Hematopoietic multipotent progenitor cell treated with erythropoietin and hydrocortisone succinate and interleukin-3 and kit ligand, for 4 days (in vitro differentiated cells): ENCODE measurements around the gene GNAI3.

Experiments used
- DNase-seq: peaks from one replicate; pipeline ENCODE4 v3.0.0-alpha.2; 2015

The GNAI3 gene

DNA sequence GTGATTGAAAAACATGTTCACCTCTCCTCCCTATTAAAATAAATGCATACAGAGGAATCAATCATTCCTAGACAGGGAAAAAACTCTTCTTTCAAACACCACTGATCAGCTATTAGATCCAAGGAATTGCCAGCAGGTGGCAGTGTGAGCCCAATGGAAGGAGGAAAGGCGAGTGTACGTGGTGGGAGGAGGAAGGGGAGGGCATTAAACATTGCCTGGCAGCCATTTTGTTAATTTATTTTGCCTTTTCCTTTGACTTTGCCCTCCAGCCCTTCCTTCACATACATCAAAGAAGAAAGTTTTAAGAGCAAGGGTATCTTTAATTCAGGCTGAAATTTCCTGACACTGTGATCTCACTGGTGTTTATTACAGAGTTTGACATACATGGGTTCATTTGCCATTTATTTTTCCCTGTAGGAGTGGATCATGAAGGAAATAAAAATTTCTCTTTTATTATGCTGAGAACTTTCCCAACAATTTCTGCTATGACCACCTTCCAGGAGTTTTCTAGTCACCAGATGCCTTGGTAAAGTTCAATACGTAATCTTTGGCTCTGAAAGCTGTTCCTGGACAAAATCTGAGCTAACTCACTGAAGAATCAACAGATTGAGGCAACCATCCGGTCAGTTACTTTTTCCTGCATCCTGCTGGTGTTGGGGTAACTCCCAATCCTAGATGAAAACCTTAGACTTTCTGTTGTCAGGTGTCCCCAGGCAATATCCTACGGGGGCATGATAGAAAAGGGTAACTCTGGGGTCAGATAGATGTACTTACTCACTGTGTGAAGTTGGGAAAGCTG is 1.9 kb upstream of the GNAI3 start:
- peak; percentile 96 for DNase-seq

DNA sequence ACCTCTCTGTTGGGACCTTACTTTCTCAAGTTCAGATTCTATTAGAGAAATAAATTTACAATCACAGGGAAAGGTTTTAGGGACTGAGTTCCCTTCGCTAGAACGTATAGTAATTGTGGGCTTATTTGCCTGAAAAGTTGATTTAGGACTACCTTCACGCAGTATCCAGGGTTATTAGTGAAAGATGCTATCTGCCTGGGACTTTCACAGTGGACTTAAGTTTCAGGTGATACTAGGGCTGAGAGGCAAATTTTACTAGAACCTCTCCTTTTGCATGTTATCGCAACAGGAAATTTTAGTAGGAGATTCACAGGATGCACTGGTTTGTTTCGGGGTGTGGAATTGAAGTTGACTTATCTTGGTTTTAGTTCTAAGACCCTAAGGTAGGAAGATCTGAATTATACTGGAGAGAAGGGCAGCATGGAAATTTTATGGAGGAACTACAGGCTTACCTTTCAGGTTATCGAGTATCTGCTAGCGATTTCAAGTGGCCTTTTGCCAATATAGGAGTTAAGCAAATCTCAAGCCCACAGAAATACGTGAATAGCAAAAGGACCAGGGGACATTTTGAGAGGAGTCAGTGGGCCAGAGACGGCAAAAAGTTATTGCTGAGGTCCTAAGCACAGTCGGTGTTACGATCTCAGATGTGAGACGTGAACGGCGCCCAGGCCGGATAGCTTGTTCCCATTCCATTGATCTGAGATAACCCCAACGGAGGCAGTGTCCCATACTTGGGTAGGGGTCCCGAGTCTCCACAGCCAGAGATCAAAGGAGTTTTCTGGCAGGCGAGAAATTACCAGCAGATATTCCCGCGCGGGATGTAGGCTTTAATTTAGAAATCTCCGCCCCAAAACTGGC is 723 bp upstream of the GNAI3 start:
- peak; percentile 45 for DNase-seq

DNA sequence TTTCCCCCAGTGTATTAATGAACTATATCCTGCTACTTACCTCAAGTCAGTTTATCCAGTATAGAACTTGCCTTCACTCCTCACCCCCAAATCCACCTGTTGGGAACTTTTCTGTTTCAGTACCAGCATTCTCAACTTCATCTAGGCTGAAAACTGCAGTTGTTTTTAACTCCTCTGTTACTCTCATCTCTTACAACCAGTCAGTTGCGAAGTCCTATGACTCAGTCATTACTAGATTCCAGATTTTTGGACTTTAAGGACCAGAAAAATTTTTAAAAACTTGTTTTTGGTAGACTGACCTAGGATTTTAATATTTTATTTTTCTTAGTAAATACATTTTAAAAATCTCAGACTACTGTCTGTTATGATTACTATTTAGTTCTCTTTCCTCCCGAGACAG is 8.1 kb downstream of the GNAI3 start:
- no peak for DNase-seq

DNA sequence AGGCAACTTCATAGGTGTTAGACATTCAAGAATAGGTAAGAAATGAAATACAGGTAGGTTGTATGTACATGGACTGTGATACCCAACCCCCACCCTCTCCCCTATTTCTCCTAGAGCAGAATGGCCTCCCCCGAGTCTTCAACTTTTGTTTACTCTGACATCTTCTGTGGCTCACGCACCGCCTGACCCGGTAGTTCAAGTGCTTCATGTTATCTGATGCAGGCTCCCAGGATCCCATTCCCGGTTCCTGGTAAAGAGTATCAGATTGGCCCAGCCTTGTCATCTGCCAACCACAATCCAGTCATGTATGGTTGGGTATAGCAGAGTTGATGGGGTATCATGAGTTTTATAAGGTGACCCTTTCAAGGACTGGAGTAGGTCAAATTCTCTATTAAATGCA is 9.1 kb downstream of the GNAI3 start:
- no peak for DNase-seq

DNA sequence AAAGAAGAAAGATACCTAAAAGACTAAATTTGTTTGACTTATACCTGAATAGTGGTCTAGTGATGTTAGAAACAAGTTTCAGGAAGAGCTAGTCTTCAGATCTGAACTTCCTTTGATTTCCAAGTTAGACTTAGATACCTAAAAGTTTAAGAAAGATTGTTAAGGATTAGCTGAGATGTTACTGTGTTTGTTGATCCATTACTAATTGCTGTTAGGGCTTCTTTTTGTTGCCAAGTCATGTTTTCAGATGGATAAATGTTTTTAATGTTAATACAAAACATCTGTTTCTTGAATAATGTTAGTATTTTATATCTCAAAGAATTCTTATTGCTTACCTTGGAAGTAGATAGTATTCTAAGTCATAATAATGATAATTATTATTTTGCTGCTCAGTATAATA is 11.6 kb downstream of the GNAI3 start:
- DNase-seq, result no peak

DNA sequence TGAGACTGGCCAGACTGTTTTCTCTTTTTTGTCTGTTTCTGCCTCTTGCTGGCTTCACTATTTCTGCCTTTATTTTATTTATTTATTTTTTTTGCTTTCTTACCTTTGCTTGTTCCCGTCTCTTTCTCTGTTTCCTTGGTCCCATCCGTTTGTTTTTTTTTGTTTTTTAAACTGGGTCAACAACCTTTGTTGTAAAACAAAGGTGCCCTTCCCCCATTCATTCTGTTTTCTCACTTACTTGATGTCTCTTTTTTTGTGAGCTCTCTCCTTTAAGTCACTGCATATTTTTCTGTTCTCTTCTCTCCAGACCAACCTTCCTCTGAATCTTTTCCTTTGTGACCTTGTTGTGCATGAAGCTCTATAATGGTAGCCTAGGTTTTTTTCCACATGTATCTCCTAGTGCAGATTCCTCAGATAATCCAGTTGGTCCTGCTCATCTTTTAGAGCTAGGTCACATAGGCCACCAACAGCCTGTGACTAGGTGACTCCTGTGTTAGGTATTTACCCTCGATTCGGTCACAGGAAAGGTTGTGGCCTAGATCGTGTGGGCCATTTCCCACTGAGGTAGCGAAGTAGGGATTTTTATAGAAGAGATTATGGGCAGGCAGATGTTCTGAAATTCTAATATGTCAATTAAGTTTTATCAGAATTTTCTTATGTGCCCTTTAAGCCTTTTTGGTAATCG is 15.9 kb downstream of the GNAI3 start:
- no peak for DNase-seq

DNA sequence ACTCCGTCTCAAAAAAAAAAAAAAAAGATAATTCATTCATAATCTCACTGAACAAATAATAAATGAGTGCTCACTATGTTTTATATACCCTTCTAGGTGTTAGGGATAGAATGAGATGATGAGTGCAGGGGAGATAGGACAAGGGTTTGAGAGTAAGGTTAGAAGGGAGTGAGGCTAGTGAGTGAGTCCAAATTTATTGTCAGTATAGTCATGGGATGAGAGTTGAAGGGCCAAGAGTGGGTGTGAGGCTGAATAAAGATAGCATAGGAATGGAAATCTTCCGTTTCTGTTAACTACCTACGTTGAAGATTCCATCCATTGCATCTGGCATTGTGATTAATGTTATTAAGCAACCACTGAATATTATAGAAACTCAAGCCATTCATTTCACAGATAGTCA is 16.8 kb downstream of the GNAI3 start:
- no peak for DNase-seq

DNA sequence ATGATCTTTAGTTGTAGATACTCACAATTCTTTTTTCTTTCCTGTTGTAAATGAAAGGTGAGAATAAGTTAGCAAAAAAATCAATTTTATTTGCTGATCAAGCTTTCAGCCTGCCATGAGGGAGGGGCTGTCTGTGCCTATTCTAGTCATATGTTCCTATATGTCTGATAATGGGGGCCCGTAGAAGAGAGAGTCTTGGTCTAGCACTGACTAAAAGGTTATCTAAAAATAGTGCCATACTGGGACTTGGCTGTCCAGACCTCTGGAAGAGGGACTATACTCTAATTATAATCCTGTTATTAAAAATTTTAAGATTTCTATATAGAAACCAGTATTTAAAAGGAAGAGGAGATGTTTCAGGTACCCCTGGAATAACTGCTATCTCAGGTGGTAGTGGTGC is 18.6 kb downstream of the GNAI3 start:
- no peak for DNase-seq

DNA sequence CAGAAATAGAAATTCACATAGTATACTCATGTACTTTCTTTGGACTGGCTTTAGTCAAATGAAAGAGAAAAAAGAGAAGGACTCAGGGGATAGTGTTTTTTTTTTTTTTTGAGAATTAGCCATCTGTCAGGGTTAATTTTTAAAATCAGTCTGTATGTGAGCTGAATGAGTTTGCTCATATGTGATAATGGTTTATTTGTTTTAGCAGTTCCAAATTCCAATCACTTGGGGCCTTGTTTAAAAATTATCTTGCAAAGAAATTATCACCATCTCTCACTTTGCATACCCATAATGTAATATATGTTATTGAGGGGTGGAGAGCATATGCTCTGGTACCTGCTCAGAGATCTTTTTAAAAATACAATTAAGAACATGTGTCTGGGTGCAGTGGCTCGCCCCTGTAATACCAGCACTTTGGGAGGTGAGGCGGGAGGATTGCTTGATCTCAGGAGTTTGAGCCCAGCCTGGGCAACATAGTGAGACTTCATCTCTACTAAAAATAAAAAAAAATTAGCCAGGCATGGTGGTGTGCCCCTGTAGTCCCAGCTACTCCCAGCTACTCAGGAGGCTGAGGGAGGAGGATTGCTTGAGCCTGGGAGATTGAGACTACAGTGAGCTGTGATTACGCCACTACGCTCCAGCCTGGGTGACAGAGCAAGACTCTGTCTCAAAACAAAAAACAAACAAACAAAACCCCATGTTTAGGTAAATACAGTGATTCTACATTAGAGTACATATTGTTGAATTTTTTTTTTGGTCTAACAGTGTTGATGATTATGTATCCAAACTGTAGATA is 19.7 kb downstream of the GNAI3 start:
- DNase-seq, result no peak

DNA sequence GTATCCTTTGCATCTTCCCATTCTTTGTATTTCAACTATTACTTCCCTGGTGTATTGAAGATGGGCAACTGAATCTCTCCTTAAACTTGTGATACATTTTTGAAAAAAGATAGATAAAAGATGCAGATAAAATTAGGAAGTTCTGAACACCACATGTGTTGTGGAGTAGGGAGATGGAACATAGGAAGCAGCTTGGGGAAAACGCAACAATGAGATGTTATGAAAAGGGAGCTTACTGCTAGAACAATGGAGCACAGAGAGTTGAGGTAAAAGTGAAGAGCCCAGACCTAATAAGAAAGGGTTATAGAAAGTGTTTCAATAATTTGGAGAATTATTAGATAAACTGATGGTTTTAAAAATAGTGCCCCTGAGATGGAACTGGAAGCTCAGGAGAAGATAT is 20.9 kb downstream of the GNAI3 start:
- no peak for DNase-seq

DNA sequence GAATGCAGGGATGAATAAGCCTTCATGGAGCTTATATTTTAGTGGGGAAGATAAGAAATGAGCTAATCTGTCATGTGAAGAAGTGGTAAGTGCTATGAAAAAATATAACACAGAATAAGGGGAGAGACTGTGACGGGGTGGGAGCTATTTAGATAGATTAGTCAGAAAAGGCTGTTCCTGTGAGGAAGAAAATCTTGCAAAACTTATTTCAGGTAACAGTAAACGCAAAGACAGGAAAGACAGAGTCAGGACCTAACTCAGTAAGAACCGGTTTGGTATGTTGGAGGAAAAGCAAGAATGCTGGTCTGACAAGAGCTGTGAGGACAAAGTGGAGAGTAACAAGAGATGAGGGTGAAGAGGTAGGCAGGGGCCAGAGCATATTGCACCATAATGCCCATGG is 22.0 kb downstream of the GNAI3 start:
- no peak for DNase-seq

DNA sequence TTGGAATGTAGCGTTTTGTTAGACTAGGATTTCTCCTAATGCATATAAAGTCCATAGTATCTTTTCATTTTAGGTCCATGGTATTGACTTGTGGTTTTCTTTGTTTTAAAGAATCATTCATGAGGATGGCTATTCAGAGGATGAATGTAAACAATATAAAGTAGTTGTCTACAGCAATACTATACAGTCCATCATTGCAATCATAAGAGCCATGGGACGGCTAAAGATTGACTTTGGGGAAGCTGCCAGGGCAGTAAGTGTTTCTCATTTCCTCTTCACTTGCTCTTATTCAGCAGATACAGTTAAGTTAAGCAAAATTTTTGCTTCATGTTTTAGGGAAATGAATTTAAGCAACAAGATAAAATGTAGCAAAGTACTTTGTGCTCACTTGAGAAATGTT is 25.4 kb downstream of the GNAI3 start:
- peak; percentile 68 for DNase-seq

DNA sequence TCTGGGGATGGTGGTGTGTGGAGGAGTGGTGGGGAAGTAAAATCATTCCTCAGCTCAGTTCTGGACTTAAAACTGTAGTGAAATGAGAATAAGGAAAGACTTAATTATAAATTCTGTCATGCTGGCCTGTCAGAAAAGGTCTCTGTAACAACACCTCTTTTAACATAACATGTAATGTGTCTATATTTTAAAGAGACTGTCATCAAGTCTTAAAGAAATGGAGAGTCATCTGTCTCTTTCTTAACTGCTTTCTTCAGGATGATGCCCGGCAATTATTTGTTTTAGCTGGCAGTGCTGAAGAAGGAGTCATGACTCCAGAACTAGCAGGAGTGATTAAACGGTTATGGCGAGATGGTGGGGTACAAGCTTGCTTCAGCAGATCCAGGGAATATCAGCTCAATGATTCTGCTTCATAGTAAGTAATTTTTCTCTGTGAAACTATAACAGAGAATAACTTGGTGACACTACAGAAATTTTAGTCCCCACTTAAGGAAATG is 30.6 kb downstream of the GNAI3 start:
- DNase-seq, result no peak

DNA sequence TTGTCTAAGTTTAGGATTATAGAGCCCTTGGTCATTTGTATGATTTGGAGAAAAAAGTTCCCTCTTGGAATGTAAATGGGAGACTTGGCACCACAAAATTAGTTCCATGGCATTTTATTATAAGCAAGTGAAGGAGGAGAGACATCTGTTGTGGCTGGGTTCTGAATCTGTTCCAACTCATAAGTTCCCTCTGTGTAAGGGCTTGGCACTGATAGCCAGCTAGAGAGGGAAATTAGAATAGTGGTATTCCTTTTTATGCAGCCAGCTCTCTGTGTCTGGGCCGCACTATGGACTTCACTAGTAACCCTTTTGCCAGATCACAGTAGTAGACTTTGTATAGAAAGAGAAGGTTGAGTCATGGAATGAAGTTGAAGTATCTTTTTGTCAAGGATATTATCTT is 31.1 kb downstream of the GNAI3 start:
- DNase-seq, result no peak

DNA sequence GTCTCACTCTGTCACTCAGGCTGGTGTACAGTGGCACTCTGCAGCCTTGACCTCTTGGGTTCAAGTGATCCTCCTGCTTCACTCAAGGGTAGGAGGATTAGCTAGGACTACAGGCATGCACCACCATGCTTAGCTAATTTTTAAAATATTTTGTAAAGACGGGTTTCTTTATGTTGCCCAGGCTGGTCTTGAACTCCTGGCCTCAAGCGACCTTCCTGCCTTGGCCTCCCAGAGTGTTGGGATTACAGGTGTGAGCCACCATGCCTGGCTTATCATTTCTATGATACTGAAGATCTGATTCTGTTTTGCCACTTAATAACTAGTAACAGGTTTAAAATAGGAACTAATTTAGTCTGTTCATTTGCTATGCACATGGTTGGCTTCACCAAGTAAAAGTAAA is 33.6 kb downstream of the GNAI3 start:
- no peak for DNase-seq

DNA sequence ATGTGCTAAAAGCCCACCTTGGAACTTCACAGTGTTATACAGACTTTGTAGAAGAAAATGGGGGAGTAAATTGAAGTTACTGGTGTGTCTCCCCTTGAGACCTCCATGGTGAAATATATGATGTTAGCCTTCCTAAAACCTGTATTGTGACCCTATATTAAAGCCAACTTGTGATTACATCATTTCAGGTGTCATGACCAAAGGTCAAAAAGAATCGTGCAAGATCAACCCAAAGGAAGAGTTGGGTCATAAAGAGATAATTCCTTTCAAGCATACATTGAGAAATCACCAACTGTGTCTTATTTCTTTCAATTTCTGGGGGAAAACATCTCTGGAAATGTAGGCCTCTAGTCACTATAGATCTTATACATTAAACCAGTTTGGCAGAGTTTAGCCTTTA is 36.4 kb downstream of the GNAI3 start:
- no peak for DNase-seq

DNA sequence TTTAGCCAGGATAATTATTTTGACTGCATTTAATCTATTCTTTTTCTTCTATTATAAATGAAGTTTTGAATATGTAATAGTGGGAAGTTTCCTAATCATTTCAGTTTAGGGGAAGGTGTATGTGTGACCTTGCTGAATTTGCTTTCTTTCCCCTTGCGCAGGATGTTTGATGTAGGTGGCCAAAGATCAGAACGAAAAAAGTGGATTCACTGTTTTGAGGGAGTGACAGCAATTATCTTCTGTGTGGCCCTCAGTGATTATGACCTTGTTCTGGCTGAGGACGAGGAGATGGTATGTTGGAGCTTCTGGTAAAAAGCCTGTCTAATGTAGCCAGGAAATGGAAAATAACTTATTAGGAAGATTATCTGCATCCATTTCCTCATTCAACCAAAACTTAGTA is 37.6 kb downstream of the GNAI3 start:
- no peak for DNase-seq

DNA sequence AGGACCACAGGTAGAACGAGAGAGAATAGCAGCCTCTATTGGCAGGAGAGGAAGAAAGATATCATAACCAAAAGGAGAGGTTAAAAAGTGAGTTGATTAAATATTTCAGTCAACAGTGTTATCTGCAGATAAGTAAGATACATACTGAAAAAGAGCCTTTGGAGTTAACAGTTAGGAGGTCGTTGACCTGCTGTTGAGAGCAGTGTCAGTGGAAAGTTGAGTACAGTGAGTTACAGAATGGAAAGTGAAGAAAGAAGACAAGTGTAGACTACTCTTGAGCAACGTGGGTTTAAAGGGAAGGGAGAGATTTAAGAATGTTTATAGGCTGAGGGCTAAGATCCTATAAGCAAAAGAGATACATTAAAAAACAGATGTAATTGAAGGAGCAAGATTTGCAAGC is 40.8 kb downstream of the GNAI3 start:
- no peak for DNase-seq

DNA sequence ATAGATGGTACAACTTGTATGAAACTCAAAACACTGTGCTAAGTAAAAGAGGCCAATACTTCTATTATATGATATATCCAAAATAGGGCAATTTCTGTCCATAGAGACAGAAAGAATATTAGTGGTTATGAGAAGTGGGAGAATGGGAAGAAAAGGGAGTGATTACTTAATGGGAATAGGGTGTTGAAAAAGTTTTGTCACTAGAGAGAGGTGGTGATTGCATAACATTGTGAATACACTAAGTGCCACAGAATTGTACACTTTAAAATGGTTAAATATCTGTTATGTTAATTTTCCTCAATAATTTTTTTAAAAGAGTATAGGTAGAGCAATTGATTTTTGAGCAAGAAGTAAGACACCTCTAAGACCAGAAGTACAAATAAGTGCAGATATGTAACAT is 41.3 kb downstream of the GNAI3 start:
- DNase-seq, result no peak

DNA sequence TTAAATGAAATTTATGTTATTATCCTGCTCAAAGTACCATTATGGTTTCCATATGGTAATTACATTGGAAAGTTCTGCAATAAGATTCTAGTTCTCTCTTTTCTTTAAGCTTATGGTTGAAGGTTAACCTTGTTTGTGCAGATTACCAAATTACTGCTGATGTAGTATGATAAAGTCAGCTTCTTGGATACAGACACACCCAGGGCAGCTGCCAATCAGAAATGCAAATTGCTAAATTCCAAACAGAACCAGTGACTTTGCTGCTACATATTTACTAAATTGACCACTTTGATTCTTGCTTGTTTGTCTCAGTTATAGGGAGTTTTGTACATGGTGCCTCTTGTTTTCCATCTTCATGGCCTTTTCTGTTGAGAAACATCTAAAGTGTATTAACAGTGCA is 44.5 kb downstream of the GNAI3 start:
- DNase-seq, result peak; percentile 20

DNA sequence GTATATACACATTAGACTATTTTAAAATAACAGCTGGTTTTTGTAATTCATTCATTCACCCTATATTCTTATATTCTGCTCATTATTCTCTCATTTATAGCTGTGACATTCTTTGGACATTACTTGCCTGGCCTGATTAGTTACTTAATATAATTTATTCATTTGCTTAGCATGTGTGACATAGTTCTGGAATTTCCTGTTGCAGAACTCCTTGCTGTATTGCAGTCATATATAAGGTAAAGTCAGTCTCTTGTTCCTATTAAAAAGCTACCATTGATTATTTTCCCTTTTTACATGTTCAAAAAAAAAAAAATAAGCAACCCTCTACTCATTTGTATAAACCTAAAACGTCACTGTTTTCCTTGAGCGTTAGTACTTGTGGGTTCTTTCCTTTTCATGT is 47.1 kb downstream of the GNAI3 start:
- DNase-seq, result no peak

DNA sequence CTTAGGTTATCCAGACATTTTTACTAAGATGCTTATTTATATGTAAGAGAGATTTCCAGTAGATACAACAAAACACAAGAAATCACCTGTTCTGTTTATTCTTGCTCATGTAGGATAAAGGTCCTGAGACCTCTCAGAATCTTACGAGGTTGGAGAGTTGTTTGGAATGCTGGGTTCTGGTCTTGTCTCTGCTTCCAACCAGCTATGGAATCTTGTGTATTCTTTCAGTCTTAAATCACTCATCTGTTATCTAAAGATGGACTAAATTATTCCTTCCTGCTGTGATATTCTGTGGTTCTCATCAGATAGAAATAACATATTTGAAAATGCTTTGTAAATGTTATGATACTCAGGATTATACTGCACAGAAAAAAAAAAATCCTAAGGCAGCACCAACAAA is 49.7 kb downstream of the GNAI3 start:
- no peak for DNase-seq

DNA sequence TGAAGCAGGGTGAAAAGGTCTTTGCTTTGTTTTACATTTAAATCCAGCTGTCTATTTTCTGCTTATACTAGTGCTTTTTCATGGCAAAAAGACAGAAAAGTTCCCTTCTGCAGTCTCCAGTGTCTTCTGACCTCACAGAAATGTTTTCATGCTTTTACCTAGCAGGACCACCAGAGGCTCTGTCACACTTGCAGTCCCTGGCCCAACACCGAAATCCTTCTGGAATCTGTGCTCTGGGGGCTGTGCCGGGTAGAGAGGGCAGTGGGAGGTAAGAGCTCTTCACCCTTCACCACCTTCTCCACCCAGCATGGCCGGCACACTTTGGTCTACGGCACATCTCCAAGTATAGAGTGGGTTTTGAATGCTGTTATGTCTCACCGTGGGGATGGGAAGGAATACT is 50.2 kb downstream of the GNAI3 start:
- peak; percentile 35 for DNase-seq
